Karpas-422 (cell line): ENCODE measurements around the gene CRYGN. TPM values are rescaled to one million over a fixed set of nuclear protein-coding genes. Genes with fewer than 3 reads are reported as not detected.

Source experiments
- DNase-seq: peaks from one replicate; pipeline ENCODE4 v3.0.0-alpha.2; 2015
- H2AFZ ChIP-seq: fragments of 200-600 bp; sonication (generic); 2 replicates; pipeline ENCODE4 v1.6.1; 2014; ENCODE audit warnings: antibody characterized with exemption, low read length, mixed read lengths
- H3K27ac ChIP-seq: fragments of 200-600 bp; sonication (generic); 2 replicates; pipeline ENCODE4 v1.5.1; 2014; ENCODE audit warnings: mild to moderate bottlenecking, low read length, moderate library complexity
- H3K27me3 ChIP-seq: fragments of 200-600 bp; sonication (generic); 2 replicates; pipeline ENCODE4 v1.6.1; 2014; ENCODE audit warnings: low read length, mixed read lengths
- H3K36me3 ChIP-seq: fragments of 200-600 bp; sonication (generic); 2 replicates; pipeline ENCODE4 v1.6.1; 2014; ENCODE audit warnings: low read length, mixed read lengths; ENCODE audit not compliant: insufficient read depth
- H3K4me1 ChIP-seq: fragments of 200-600 bp; sonication (generic); 2 replicates; pipeline ENCODE4 v1.6.1; 2014; ENCODE audit warnings: mild to moderate bottlenecking, low read length, mixed read lengths
- H3K4me2 ChIP-seq: fragments of 200-600 bp; sonication (generic); 2 replicates; pipeline ENCODE4 v1.6.1; 2014; ENCODE audit warnings: low read length, low read depth, mild to moderate bottlenecking; ENCODE audit not compliant: poor library complexity, severe bottlenecking
- H3K4me3 ChIP-seq: fragments of 200-600 bp; sonication (generic); 2 replicates; pipeline ENCODE4 v1.5.1; 2014; ENCODE audit warnings: mild to moderate bottlenecking, antibody characterized with exemption, low read length, mixed read lengths
- H3K79me2 ChIP-seq: fragments of 200-600 bp; sonication (generic); 2 replicates; pipeline ENCODE4 v1.6.1; 2014; ENCODE audit warnings: mild to moderate bottlenecking, low read length, mixed read lengths
- H3K9ac ChIP-seq: fragments of 200-600 bp; sonication (generic); 2 replicates; pipeline ENCODE4 v1.6.0; 2014; ENCODE audit warnings: low read length
- H3K9me2 ChIP-seq: fragments of 200-600 bp; sonication (generic), shearing (Covaris generic); replicated peaks from 2 replicates; pipeline ENCODE4 v1.6.0; 2014; ENCODE audit warnings: mild to moderate bottlenecking, low read length, moderate library complexity; ENCODE audit not compliant: insufficient read depth
- H3K9me3 ChIP-seq: fragments of 300-700, 200-600 bp; sonication (generic); 2 replicates; pipeline ENCODE4 v1.6.1; 2014; ENCODE audit warnings: low read length, mixed read lengths
- H4K20me1 ChIP-seq: fragments of 200-600 bp; sonication (generic); 2 replicates; pipeline ENCODE4 v1.6.1; 2014; ENCODE audit warnings: mild to moderate bottlenecking, antibody characterized with exemption, low read length, low read depth; ENCODE audit not compliant: insufficient read depth
- total RNA-seq: library from RNA; depleted of rRNA; stranded (reverse); fragments of >200 nt; shearing (Covaris generic); gene quantifications from 2 replicates; pipeline ENCODE4 v1.2.3, GENCODE V29; 2014; ENCODE audit warnings: low replicate concordance

Gene CRYGN
- total RNA-seq, 1 experiment from 2014 or later: not detected

DNA sequence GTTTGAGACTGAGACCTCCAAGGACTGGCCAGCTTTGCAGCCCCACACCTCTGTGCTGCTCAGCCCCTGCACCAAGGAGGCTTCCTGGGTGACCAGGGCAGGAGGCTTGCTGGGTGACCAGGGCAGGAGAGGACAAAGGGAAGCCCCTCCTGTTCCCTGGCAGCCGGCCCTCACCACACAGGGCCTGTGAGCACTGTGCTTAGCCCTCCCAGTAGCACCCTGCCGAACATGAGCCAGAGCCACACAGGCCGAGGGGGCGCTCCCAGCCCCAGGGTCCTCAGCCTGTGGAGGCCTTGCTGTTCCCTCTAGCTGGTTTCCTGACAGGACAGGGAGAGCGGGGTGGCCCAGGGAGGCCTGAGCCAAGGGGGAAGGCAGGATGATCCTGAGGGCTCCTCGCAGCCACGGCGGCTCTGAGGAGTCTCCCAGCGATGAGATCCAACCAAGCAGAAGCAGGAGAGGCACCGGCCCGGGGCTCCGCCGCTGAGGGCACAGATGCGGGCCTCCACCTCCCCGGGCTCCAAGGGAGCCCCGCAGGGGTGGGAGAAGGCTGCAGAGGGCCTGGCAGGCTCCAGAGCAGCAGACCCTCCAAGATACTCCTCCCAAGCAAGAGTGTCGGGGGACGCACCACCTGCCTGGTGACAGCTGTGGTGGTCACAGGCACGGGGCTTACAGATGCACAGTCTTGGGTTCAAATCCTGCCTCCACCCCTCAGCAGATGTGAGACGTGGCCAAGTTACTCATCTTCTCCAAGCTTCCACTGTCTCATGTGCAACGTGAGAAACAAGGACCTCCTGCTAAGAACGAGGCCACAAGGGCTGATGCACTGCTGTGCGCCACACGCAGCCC lies 52.6 kb downstream of the CRYGN start:
- Histone ChIP-seq H3K9me2 (no peaks in the 10 kb centered on the region), H3K36me3 (no peaks in the 10 kb centered on the region), H3K4me3 (no peak overlapping the region), H3K9me3 (no peaks in the 10 kb centered on the region), H3K27ac (no peak overlapping the region), H3K4me1 (no peaks in the 10 kb centered on the region), H3K9ac (no peak overlapping the region), H3K4me2 (no peak overlapping the region), H4K20me1 (no peaks in the 10 kb centered on the region), H3K79me2 (no peaks in the 10 kb centered on the region), H3K27me3 (no peaks in the 10 kb centered on the region), H2AFZ (no peak overlapping the region)
- no peak for DNase-seq

DNA sequence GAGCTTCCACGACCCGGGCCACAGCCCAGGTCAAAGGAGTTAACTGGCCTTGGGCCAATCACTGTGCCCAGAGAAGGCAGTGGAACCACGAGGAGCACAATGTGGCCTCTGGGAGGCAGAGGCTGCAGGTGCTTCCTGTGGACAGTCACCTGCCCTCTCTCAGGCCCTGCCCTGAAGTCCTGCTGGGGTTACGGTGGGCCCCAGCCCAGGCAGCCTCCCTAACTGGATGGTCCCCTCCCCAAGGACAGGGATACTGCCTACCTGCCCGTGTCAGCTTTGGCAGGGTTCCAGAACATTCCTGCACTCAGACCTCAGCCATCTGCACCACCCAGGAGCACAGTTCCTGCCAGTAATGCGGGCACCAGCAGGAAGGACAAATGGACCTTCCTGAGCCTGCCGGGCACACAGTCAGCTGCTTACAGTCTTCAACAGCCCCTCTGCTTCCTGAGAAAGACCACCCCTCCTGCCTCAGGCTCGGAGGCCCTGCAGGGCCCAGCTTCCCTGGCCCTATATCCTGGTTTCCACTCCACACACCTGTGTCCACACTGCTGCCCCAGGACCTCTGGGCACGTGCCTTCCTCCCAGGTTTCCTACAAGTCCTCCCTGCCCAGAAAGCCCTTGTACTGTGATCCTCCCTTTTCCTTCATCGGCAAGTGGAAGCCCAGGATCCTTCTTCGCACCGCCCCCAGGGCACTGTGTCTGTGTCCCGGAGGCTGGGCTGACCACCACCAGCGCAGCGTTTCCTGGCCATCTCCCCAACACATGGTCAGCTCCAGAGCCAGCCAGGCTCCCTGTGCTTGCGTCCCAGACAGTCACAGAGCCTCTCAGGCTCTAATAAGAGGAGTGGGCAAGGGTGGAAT lies 53.4 kb downstream of the CRYGN start:
- Histone ChIP-seq H3K9ac (no peak overlapping the region), H3K27ac (no peak overlapping the region), H3K4me3 (no peak overlapping the region), H3K4me2 (no peak overlapping the region), H3K36me3 (no peaks in the 10 kb centered on the region), H3K9me3 (no peaks in the 10 kb centered on the region), H3K79me2 (no peaks in the 10 kb centered on the region), H4K20me1 (no peaks in the 10 kb centered on the region), H2AFZ (no peak overlapping the region), H3K9me2 (no peaks in the 10 kb centered on the region), H3K27me3 (no peaks in the 10 kb centered on the region), H3K4me1 (peaks cover under 1% of the 10 kb centered on the region; the same call in 1 of the 2 replicates)
- no peak for DNase-seq

DNA sequence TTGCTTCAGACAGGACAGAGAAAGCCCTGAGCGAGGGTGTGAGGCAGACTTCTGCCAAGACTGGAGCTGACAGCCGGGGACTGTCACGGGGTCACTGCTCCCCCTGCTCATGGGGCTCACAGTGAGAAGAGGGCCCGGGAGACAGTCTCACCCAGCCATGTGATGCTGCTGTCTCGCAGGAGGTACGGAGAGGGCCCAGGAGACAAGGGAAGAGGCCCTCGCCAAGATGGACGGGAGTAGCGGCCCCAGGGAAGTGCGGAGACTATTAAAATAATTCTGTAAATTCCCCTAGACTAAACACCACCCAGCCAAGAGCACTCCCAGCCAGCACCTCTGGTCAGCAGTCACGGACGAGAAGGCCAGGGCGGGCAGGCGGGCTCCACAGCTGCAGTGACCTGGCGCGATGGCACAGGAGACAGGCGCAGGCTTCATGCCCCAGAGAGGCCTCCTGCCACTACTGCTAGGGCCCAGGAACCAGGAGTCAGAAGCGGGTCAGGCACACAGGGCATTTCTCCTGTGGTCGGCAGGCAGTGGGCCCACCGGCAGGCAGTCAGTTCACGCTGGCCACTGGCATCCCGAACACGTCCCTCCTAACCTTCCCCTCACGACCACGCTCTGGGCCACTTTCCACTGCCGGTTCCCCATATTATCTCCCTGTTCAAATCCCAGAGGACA lies 54.2 kb downstream of the CRYGN start:
- no peaks in the 10 kb centered on the region for H3K9me2 ChIP-seq
- no peaks in the 10 kb centered on the region for H3K27me3 ChIP-seq

DNA sequence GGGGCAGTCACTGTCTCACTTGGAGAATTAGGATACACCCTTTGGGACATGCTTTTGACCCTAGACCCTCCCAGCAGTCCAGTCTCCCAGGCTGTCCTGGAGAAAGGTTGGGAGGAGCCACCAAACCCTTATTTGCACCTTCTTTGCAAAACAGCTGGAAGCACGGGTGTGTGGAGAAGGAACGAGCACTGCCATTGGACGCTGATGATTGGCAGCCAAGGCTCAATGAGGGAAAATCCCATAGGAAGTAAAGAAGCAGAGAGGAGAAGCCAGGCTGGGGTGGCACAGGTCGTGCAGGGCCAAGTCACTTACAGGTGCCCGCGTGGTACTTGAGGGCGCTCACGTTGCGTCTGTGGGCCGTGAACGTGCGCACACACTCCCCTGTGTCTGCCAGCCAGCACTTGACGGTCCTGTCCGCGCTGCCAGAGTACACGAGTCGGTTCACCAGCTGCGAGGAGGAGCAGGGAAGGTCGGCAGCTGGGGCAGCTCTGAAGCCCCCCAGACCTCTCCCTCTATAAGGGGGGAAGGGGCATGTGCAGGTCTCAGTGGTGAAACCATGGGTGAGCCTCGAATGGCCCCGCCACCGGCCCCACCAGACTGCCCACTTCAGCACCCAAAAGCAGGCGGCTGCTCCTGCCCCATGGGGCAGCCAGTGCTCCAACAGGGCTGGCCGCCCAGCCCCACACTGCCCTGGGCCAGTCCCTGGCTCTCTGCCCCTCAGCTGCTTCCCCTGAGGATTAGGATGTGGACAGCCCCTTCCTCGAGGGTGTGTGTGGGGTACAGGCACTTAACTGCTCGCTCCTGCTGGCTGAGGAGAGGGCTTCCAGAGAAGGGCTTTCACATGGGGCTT lies 54.9 kb downstream of the CRYGN start:
- Histone ChIP-seq H3K4me3 (no peak overlapping the region), H4K20me1 (no peaks in the 10 kb centered on the region), H3K27ac (no peak overlapping the region), H2AFZ (no peak overlapping the region), H3K4me1 (peaks cover 13% of the 10 kb centered on the region), H3K4me2 (no peak overlapping the region), H3K9ac (no peak overlapping the region), H3K9me3 (no peaks in the 10 kb centered on the region), H3K79me2 (no peaks in the 10 kb centered on the region), H3K36me3 (no peaks in the 10 kb centered on the region), H3K27me3 (no peaks in the 10 kb centered on the region), H3K9me2 (no peaks in the 10 kb centered on the region)
- DNase-seq: no peak

More for the DNA sequence above, 54.2 kb downstream of the CRYGN start:
- Histone ChIP-seq H3K4me2 (no peak overlapping the region), H3K9me3 (no peaks in the 10 kb centered on the region), H3K27ac (no peak overlapping the region), H3K4me1 (peaks cover 8% of the 10 kb centered on the region), H3K4me3 (no peak overlapping the region), H3K79me2 (no peaks in the 10 kb centered on the region), H4K20me1 (no peaks in the 10 kb centered on the region), H3K36me3 (no peaks in the 10 kb centered on the region), H2AFZ (no peak overlapping the region), H3K9ac (no peak overlapping the region)
- DNase-seq: no peak

DNA sequence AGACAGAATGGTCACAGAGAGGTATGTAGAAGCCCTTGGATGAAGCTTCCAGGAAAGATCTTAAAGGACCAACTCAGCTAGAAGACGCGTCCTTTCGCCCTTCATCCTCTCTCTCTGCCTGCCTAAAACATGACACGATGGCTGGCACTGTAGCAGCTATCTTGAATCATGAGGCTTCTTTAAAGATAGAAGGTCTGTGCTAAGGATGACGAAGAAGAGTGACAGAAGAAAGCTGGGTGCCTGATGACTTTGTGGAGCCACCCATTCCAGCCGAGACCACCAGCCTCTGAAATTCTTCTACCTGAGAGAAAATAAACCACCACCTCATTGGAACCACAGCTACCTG lies 55.6 kb downstream of the CRYGN start:
- Histone ChIP-seq H3K4me3 (no peak overlapping the region), H3K9ac (no peak overlapping the region), H3K79me2 (no peaks in the 10 kb centered on the region), H3K4me1 (peaks cover 13% of the 10 kb centered on the region), H3K9me2 (no peaks in the 10 kb centered on the region), H3K36me3 (no peaks in the 10 kb centered on the region; the same call in 1 of the 2 replicates), H3K27ac (no peak overlapping the region), H2AFZ (no peak overlapping the region), H3K4me2 (no peak overlapping the region), H3K27me3 (no peaks in the 10 kb centered on the region), H3K9me3 (no peaks in the 10 kb centered on the region), H4K20me1 (no peaks in the 10 kb centered on the region)
- DNase-seq: no peak

DNA sequence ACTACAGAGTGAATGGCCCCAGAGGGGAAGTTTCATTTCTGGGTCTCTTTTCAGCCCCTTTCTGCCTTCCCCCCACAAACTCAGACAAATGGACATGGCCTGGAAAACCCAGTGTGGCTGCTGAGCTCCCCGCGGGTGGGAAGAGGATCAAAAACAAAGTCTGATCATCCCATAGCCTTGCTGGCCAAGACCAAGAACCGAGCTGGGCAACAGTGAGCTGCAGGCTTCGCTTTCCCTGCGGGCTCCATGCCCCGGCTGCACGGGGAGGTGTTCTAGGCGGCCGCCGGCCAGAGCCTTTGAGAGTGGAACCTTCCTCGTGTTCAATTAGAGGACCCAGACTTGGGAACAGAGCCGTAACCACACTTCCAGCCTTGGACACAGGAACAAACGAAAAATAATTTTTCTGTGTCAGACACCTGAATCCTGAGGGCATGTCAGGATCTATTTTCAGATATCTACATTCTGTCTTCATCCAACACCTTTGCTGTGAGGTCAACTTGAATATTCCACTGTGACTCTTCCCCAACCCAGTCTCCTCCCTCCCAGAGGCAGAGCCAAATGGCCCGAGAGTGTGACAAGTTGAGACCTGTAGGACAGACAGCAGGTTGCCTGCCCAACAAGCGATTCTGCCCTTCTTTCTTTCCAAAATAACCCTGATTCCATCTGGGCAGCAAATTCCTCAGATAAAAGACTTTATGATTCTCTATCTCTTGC lies 56.1 kb downstream of the CRYGN start:
- Histone ChIP-seq H3K4me3 (no peak overlapping the region), H3K4me1 (peaks cover 13% of the 10 kb centered on the region), H3K4me2 (no peak overlapping the region), H2AFZ (no peak overlapping the region), H3K9ac (no peak overlapping the region), H3K79me2 (no peaks in the 10 kb centered on the region), H3K9me3 (no peaks in the 10 kb centered on the region), H4K20me1 (no peaks in the 10 kb centered on the region), H3K27ac (no peak overlapping the region), H3K27me3 (no peaks in the 10 kb centered on the region), H3K9me2 (no peaks in the 10 kb centered on the region), H3K36me3 (no peaks in the 10 kb centered on the region; the same call in 1 of the 2 replicates)
- DNase-seq: no peak

DNA sequence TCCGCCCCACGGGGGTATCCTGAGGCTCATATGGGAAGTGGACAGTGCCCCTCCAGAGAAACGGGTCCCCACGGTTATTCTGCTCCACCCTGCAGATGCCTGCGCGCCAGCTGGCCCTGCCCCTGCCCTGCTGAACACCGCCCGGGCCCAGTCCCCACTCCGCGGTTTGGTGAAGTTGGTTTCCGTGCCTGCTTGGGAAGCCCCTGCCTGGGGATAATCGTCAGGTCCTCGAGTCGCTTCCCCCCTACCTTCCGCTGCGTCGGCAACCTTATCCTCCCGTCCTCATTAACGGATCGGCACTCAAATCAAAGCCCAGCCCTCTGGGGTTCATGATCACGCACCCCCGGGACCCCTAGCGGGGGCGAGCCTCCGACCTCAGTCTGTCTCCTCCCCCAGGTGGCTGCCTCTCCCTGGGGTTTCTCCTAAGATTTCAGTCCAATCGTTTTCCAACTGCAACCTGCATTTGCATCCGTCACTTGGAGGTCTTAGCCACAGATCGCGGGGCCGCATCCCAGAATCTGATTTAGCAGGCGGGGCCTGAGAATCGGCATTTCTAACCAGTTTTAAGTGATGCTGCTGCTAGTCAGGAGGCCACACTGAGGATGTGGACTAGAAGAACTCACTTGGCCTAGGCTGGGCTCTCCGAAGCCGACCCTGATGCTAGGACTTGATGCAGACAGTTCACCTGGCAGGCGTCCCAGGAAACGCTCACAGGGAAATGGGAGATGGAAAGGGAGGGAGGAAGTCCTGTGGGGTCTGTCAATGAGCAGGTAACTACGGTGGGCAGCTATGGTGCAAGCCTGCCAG lies 57.7 kb downstream of the CRYGN start:
- no peak overlapping the region for H3K4me3 ChIP-seq
- no peaks in the 10 kb centered on the region for H3K9me2 ChIP-seq
- no peaks in the 10 kb centered on the region for H3K79me2 ChIP-seq
- no peak overlapping the region for H3K4me2 ChIP-seq
- H3K9me3 ChIP-seq: no peaks in the 10 kb centered on the region
- no peak for DNase-seq
- no peak overlapping the region for H3K27ac ChIP-seq
- no peak overlapping the region for H3K9ac ChIP-seq
- no peak overlapping the region for H2AFZ ChIP-seq
- H3K4me1 ChIP-seq: peaks cover 13% of the 10 kb centered on the region
- H3K36me3 ChIP-seq: no peaks in the 10 kb centered on the region; the same call in 1 of the 2 replicates
- H4K20me1 ChIP-seq: no peaks in the 10 kb centered on the region
- H3K27me3 ChIP-seq: no peaks in the 10 kb centered on the region
